Transverse colon (tissue), 4 donors: ENCODE data around the gene RPA3. TPM values are rescaled to one million over a fixed set of nuclear protein-coding genes. Genes with fewer than 3 reads are reported as not detected.

ENCODE experiments used
- DNase-seq: peaks from one replicate; pipeline ENCODE4 v3.0.0-alpha.2; 2019
- H3K27ac ChIP-seq, 4 donors: fragments of 200-600 bp; sonication (generic); 2 replicates each; pipeline ENCODE4 v1.5.1; 2016 to 2018; ENCODE audit warnings: inconsistent platforms in 4 of 4
- H3K27me3 ChIP-seq: fragments of 200-600 bp; sonication (generic); 2 replicates; pipeline ENCODE4 v1.5.1; 2017; ENCODE audit warnings: inconsistent platforms
- H3K36me3 ChIP-seq, 4 donors: fragments of 200-600 bp; sonication (generic); 2 replicates each; pipeline ENCODE4 v1.5.1; 2017 to 2019; ENCODE audit warnings: inconsistent platforms in 4 of 4
- H3K4me1 ChIP-seq, 4 donors: fragments of 200-600 bp; sonication (generic); 2 replicates each; pipeline ENCODE4 v1.5.1; 2017 to 2020; ENCODE audit warnings: inconsistent platforms in 4 of 4
- H3K4me3 ChIP-seq, 4 donors: fragments of 200-600 bp; sonication (generic); 1 replicate in 1 of 4; 2 replicates in 3 of 4; pipeline versions ENCODE4 v1.5.1 to v1.6.1; 2017 to 2019; ENCODE audit warnings: inconsistent platforms in 4 of 4
- H3K9me3 ChIP-seq, 2 donors: fragments of 200-600 bp; sonication (generic); 2 replicates each; pipeline ENCODE4 v1.5.1; 2017 to 2019; ENCODE audit warnings: inconsistent platforms in 2 of 2
- CTCF ChIP-seq, 5 experiments: fragments of 200-600 bp in 3 of 5; fragments of 450-650 bp in 2 of 5; sonication (generic) in 3 of 5; IDR thresholded peaks; 1 replicate in 2 of 5; 2 replicates in 3 of 5; pipeline ENCODE4 v1.5.1; 2016 to 2017; ENCODE audit warnings: antibody characterized with exemption in 5 of 5, inconsistent platforms in 3 of 5, mild to moderate bottlenecking in 2 of 5, moderate library complexity in 1 of 5
- EP300 ChIP-seq: sonication (generic); formaldehyde crosslinking; IDR thresholded peaks from one replicate; pipeline ENCODE4 v1.6.1; 2017; ENCODE audit warnings: antibody characterized with exemption, low read depth
- POLR2A ChIP-seq: fragments of 450-650 bp; IDR thresholded peaks from one replicate; pipeline ENCODE4 v1.6.1; 2016; ENCODE audit warnings: antibody characterized with exemption, mild to moderate bottlenecking, moderate library complexity
- POLR2AphosphoS5 ChIP-seq, 3 donors: sonication (generic); formaldehyde crosslinking; IDR thresholded peaks; one replicate each; pipeline ENCODE4 v1.6.1; 2016; ENCODE audit warnings: antibody characterized with exemption in 3 of 3
- WGBS, 2 donors: methylation state at CpG; one replicate each; pipeline ENCODE4 v1.1.5; 2018; ENCODE audit warnings: low coverage in 1 of 2; 5-methylcytosine and 5-hydroxymethylcytosine counted together
- in situ Hi-C, 4 donors: fragments of 200-750 bp; cut with MboI; loops; one replicate each; pipeline versions ENCODE4 v1.15.0 to v1.15.1; 2017; ENCODE audit warnings: low sequenced_read_pairs in 3 of 4, low pct_ligation_motif_present in 1 of 4, low pct_unique_long_range_greater_than_20kb in 1 of 4
- intact Hi-C: fragments of 100-400 bp; cut with DNase I; formaldehyde crosslinking; loops from one replicate; pipeline ENCODE4 v1.15.1; 2023; ENCODE audit warnings: low total_unique reads
- total RNA-seq, 4 donors: library from RNA; depleted of rRNA; stranded (reverse); fragments of >200 nt; gene quantifications; one replicate each; pipeline ENCODE4 v1.1.0, GENCODE V29; 2016

The RPA3 gene
- total RNA-seq, 4 donors from 2014 or later, result 1.4 to 24.6 (median 7.6) TPM

DNA sequence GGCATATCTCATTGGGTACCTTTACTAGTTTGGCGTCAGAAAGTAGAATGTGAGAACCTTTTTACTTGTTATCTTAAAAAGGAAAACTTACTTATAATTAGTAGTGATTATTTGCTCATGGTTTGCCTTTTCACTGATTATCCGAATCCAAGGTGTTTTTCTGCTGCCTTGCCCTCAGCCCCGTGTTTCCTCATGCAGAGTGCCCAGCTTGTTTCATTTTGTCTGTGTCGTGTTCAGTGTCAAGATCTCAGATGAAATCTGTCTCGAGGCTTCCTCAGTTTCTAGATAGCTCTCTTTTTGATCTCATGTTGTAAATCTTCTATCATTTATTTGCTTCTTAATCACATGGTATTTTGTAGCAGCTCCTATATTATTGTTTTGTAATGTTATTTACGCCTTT, 30.1 kb downstream of the RPA3 start:
- Histone ChIP-seq H3K36me3 (no peaks in the 10 kb centered on the region), H3K4me3 (no peak overlapping the region), H3K27ac (no peak overlapping the region), H3K27me3 (no peaks in the 10 kb centered on the region), H3K9me3 (no peaks in the 10 kb centered on the region), H3K4me1 (peaks cover 0 to 8% (median 0%) of the 10 kb centered on the region in 4 donors)
- in situ Hi-C loops, result loop anchor here in 1 of 4 donors (10.0 kb wide), 1 partner anchor 76 kb away; no protein-coding TSS in a partner anchor
- WGBS, 2 donors, result 65 to 79% methylated on average over 6 of the region's 6 CpGs
- TF ChIP-seq EP300, result no peak
- no peak for TF ChIP-seq POLR2A
- TF ChIP-seq CTCF (IDR thresholded peaks at IDR 0.05), result no peak
- TF ChIP-seq POLR2AphosphoS5 (IDR thresholded peaks at IDR 0.05), result no peak
- DNase-seq, result no peak
- intact Hi-C loops, result no loop called here

- intact Hi-C loops, result no loop called here
These were observed 30.6 kb downstream of the RPA3 start for GRCh38 chr7:7687800-7688199.

GRCh38 chr7:7686811-7687508, 31.4 kb downstream of the RPA3 start:
- H3K4me3 ChIP-seq, result no peak overlapping the region
- in situ Hi-C loops (loop anchor here in 1 of 4 donors (10.0 kb wide), 1 partner anchor 78 kb away; no protein-coding TSS in a partner anchor), intact Hi-C loops (no loop called here)
- H3K27me3 ChIP-seq, result no peaks in the 10 kb centered on the region
- H3K9me3 ChIP-seq, result no peaks in the 10 kb centered on the region
- H3K27ac ChIP-seq, result no peak overlapping the region
- H3K36me3 ChIP-seq, result no peaks in the 10 kb centered on the region
- TF ChIP-seq POLR2AphosphoS5 (IDR thresholded peaks at IDR 0.05) (no peak), CTCF (IDR thresholded peaks at IDR 0.05) (no peak), EP300 (no peak), POLR2A (no peak)
- H3K4me1 ChIP-seq, result peaks cover 0 to 17% (median 0%) of the 10 kb centered on the region in 4 donors
- WGBS, 2 donors, result 50 to 54% methylated on average over 2 of the region's 2 CpGs
- no peak for DNase-seq

More at GRCh38 chr7:7687800-7688199, 30.6 kb downstream of the RPA3 start:
- in situ Hi-C loops, result loop anchor here in 1 of 4 donors (10.0 kb wide), 1 partner anchor 77 kb away; no protein-coding TSS in a partner anchor
- H3K27ac ChIP-seq, result no peak overlapping the region
- peaks cover 0 to 12% (median 0%) of the 10 kb centered on the region in 4 donors for H3K4me1 ChIP-seq
- WGBS, 2 donors, result 33 to 53% methylated on average over 1 of the region's 1 CpG
- no peaks in the 10 kb centered on the region for H3K27me3 ChIP-seq
- H3K4me3 ChIP-seq, result no peak overlapping the region
- H3K9me3 ChIP-seq, result no peaks in the 10 kb centered on the region
- DNase-seq, result no peak
- no peak for TF ChIP-seq POLR2A
- TF ChIP-seq POLR2AphosphoS5 (IDR thresholded peaks at IDR 0.05), result no peak
- no peak for TF ChIP-seq EP300
- no peak for TF ChIP-seq CTCF (IDR thresholded peaks at IDR 0.05)
- no peaks in the 10 kb centered on the region for H3K36me3 ChIP-seq

GRCh38 chr7:7682861-7683260, 35.5 kb downstream of the RPA3 start:
- in situ Hi-C loops (loop anchor here in 1 of 4 donors (10.0 kb wide), 1 partner anchor 82 kb away; no protein-coding TSS in a partner anchor), intact Hi-C loops (no loop called here)
- Histone ChIP-seq H3K36me3 (no peaks in the 10 kb centered on the region), H3K9me3 (no peaks in the 10 kb centered on the region), H3K27me3 (no peaks in the 10 kb centered on the region), H3K27ac (no peak overlapping the region), H3K4me3 (no peak overlapping the region), H3K4me1 (peaks cover 0 to 29% (median 4%) of the 10 kb centered on the region in 4 donors)
- DNase-seq, result no peak
- no peak for TF ChIP-seq POLR2AphosphoS5 (IDR thresholded peaks at IDR 0.05)
- TF ChIP-seq POLR2A, result no peak
- TF ChIP-seq CTCF (IDR thresholded peaks at IDR 0.05), result no peak
- TF ChIP-seq EP300, result no peak
- 56 to 59% methylated on average over 3 to 5 of the region's 5 CpGs for WGBS, 2 donors
